Measurements from ENCODE around the gene PDK3. TPM values are rescaled to one million over a fixed set of nuclear protein-coding genes. Genes with fewer than 3 reads are reported as not detected.

PDK3 gene
- total RNA-seq, 1 experiment from 2014 or later, result 1.4 TPM

- POLR2A ChIA-PET, result interaction anchor here (0.7 kb wide), 1 partner anchor 65 kb away, joined by 3 read pairs; no protein-coding TSS in a partner anchor
- no peak overlapping the region for H3K4me3 Mint-ChIP-seq (ENCODE audit: unreplicated experiment)
- H3K27me3 Mint-ChIP-seq (ENCODE audit: insufficient read depth, unreplicated experiment), result peaks cover 70% of the 10 kb centered on the region
- no peaks in the 10 kb centered on the region for H3K4me1 Mint-ChIP-seq (ENCODE audit: insufficient read depth, unreplicated experiment)
- no peak for TF ChIP-seq CTCF (IDR thresholded peaks at IDR 0.05; ENCODE audit: unreplicated experiment)
- CTCF ChIA-PET, result interaction anchor here (0.6 kb wide), 1 partner anchor 59 kb away, joined by 3 read pairs; no protein-coding TSS in a partner anchor
- H3K36me3 Mint-ChIP-seq (ENCODE audit: insufficient read depth, unreplicated experiment), result no peaks in the 10 kb centered on the region
- no peak overlapping the region for H3K27ac Mint-ChIP-seq (ENCODE audit: low read depth, unreplicated experiment)
- DNase-seq (ENCODE audit: unreplicated experiment), result no peak
- H3K9me3 Mint-ChIP-seq (ENCODE audit: unreplicated experiment), result no peaks in the 10 kb centered on the region
- intact Hi-C loops (cut with micrococcal nuclease), result no loop called here
- no TSS peak for BruUV-seq (replicated peaks)
Measured at GRCh38 chrX:24475480-24475879, 10.4 kb downstream of the PDK3 start.

- CTCF ChIA-PET, result interaction anchor here (0.6 to 1.3 kb wide), 4 partner anchors 21 to 327 kb away, joined by 3 to 5 read pairs (median 4); no protein-coding TSS in a partner anchor
- Mint-ChIP-seq H3K36me3 (ENCODE audit: insufficient read depth, unreplicated experiment) (no peaks in the 10 kb centered on the region), H3K27me3 (ENCODE audit: insufficient read depth, unreplicated experiment) (peaks cover 60% of the 10 kb centered on the region), H3K4me3 (ENCODE audit: unreplicated experiment) (no peak overlapping the region), H3K4me1 (ENCODE audit: insufficient read depth, unreplicated experiment) (no peaks in the 10 kb centered on the region), H3K9me3 (ENCODE audit: unreplicated experiment) (no peaks in the 10 kb centered on the region), H3K27ac (ENCODE audit: low read depth, unreplicated experiment) (no peak overlapping the region)
- intact Hi-C loops (cut with micrococcal nuclease), result no loop called here
- BruUV-seq (replicated peaks), result no TSS peak
- POLR2A ChIA-PET, result no interaction called here
- no peak for DNase-seq (ENCODE audit: unreplicated experiment)
- no peak for TF ChIP-seq CTCF (IDR thresholded peaks at IDR 0.05; ENCODE audit: unreplicated experiment)
Measured at GRCh38 chrX:24478509-24478908, 13.4 kb downstream of the PDK3 start.

GRCh38 chrX:24479924-24480323 is 14.8 kb downstream of the PDK3 start:
- ChIA-PET CTCF (interaction anchor here (1.1 to 1.3 kb wide), 4 partner anchors 10 to 109 kb away, joined by 3 to 5 read pairs (median 4); no protein-coding TSS in a partner anchor), POLR2A (interaction anchor here (1.3 kb wide), 1 partner anchor 14 kb away, joined by 4 read pairs; the partner anchor contains the start of gene PDK3)
- no peaks in the 10 kb centered on the region for H3K36me3 Mint-ChIP-seq (ENCODE audit: insufficient read depth, unreplicated experiment)
- no peak for TF ChIP-seq CTCF (IDR thresholded peaks at IDR 0.05; ENCODE audit: unreplicated experiment)
- H3K4me3 Mint-ChIP-seq (ENCODE audit: unreplicated experiment), result no peak overlapping the region
- H3K27ac Mint-ChIP-seq (ENCODE audit: low read depth, unreplicated experiment), result no peak overlapping the region
- peaks cover 73% of the 10 kb centered on the region for H3K27me3 Mint-ChIP-seq (ENCODE audit: insufficient read depth, unreplicated experiment)
- intact Hi-C loops (cut with micrococcal nuclease), result no loop called here
- H3K9me3 Mint-ChIP-seq (ENCODE audit: unreplicated experiment), result no peaks in the 10 kb centered on the region
- no TSS peak for BruUV-seq (replicated peaks)
- no peaks in the 10 kb centered on the region for H3K4me1 Mint-ChIP-seq (ENCODE audit: insufficient read depth, unreplicated experiment)
- peak; percentile 37 for DNase-seq (ENCODE audit: unreplicated experiment)

GRCh38 chrX:24480400-24480865 is 15.3 kb downstream of the PDK3 start:
- H3K27ac Mint-ChIP-seq (ENCODE audit: low read depth, unreplicated experiment), result no peak overlapping the region
- no peak overlapping the region for H3K4me3 Mint-ChIP-seq (ENCODE audit: unreplicated experiment)
- TF ChIP-seq CTCF (IDR thresholded peaks at IDR 0.05; ENCODE audit: unreplicated experiment), result no peak
- no peaks in the 10 kb centered on the region for H3K9me3 Mint-ChIP-seq (ENCODE audit: unreplicated experiment)
- BruUV-seq (replicated peaks), result no TSS peak
- peak; percentile 22 for DNase-seq (ENCODE audit: unreplicated experiment)
- H3K36me3 Mint-ChIP-seq (ENCODE audit: insufficient read depth, unreplicated experiment), result no peaks in the 10 kb centered on the region
- intact Hi-C loops (cut with micrococcal nuclease), result no loop called here
- H3K4me1 Mint-ChIP-seq (ENCODE audit: insufficient read depth, unreplicated experiment), result no peaks in the 10 kb centered on the region
- ChIA-PET POLR2A (interaction anchor here (1.3 kb wide), 1 partner anchor 15 kb away, joined by 4 read pairs; the partner anchor contains the start of gene PDK3), CTCF (interaction anchor here (1.2 to 1.3 kb wide), 2 partner anchors 9 to 19 kb away, joined by 3 to 5 read pairs; no protein-coding TSS in a partner anchor)
- peaks cover 73% of the 10 kb centered on the region for H3K27me3 Mint-ChIP-seq (ENCODE audit: insufficient read depth, unreplicated experiment)

Measured in MCF 10A (cell line).